EH (cell line): Measurements from ENCODE around the gene ZYG11A.

ENCODE experiments used
- DNase-seq: peaks from one replicate; pipeline ENCODE4 v3.0.0-alpha.2; 2015; ENCODE audit warnings: low read depth

The ZYG11A gene

GRCh38 chr1:52877554-52877953 is 35.0 kb downstream of the ZYG11A start:
- DNase-seq: peak; percentile 16

- no peak for DNase-seq
Observed at GRCh38 chr1:52880206-52880605, 37.6 kb downstream of the ZYG11A start.

- DNase-seq: no peak
Observed at GRCh38 chr1:52887483-52887882, 44.9 kb downstream of the ZYG11A start.

GRCh38 chr1:52892424-52893215 is 50.1 kb downstream of the ZYG11A start:
- no peak for DNase-seq

- no peak for DNase-seq
Observed at GRCh38 chr1:52899445-52899894, 56.9 kb downstream of the ZYG11A start.

- no peak for DNase-seq
Observed at GRCh38 chr1:52900402-52900801, 57.8 kb downstream of the ZYG11A start.

GRCh38 chr1:52901384-52901783 is 58.8 kb downstream of the ZYG11A start:
- DNase-seq: no peak

- DNase-seq: no peak
Observed at GRCh38 chr1:52904208-52904926, 61.8 kb downstream of the ZYG11A start.

GRCh38 chr1:52904927-52905698 is 62.6 kb downstream of the ZYG11A start:
- DNase-seq: peak; percentile 47

- DNase-seq: no peak
Observed at GRCh38 chr1:52906135-52906603, 63.6 kb downstream of the ZYG11A start.

GRCh38 chr1:52907068-52907811 is 64.7 kb downstream of the ZYG11A start:
- peak; percentile 28 for DNase-seq

GRCh38 chr1:52907812-52908153 is 65.2 kb downstream of the ZYG11A start:
- no peak for DNase-seq

- DNase-seq: no peak
Observed at GRCh38 chr1:52911541-52911940, 69.0 kb downstream of the ZYG11A start.

- DNase-seq: no peak
Observed at GRCh38 chr1:52913014-52913413, 70.5 kb downstream of the ZYG11A start.

- no peak for DNase-seq
Observed at GRCh38 chr1:52913537-52913936, 71.0 kb downstream of the ZYG11A start.

GRCh38 chr1:52914463-52914862 is 71.9 kb downstream of the ZYG11A start:
- DNase-seq: no peak

- no peak for DNase-seq
Observed at GRCh38 chr1:52915211-52915854, 72.8 kb downstream of the ZYG11A start.

- no peak for DNase-seq
Observed at GRCh38 chr1:52915855-52916220, 73.3 kb downstream of the ZYG11A start.

GRCh38 chr1:52916241-52916975 is 73.8 kb downstream of the ZYG11A start:
- no peak for DNase-seq

- DNase-seq: no peak
Observed at GRCh38 chr1:52917156-52917555, 74.6 kb downstream of the ZYG11A start.

GRCh38 chr1:52917581-52917980 is 75.0 kb downstream of the ZYG11A start:
- no peak for DNase-seq
